DOHH2 (cell line): ENCODE measurements around the gene CTBP1.
A peak's percentile ranks its signal among the peaks of the same experiment; 100 is the strongest.

Experiments
- EZH2phosphoT487 ChIP-seq: fragments of 200-600 bp; sonication (generic); IDR thresholded peaks from 2 replicates; pipeline ENCODE4 v1.6.1; 2017; ENCODE audit warnings: borderline replicate concordance, mild to moderate bottlenecking, antibody characterized with exemption, low read length, moderate library complexity, mixed read lengths
- TF ChIP-seq, protein P1 (sequence below): fragments of 200-600 bp; sonication (generic); IDR thresholded peaks from one replicate; pipeline ENCODE4 v1.5.1; 2014; ENCODE audit warnings: antibody characterized with exemption, mild to moderate bottlenecking, low read depth, low read length; ENCODE audit not compliant: poor library complexity, severe bottlenecking

- TF ChIP-seq, protein P1, sequence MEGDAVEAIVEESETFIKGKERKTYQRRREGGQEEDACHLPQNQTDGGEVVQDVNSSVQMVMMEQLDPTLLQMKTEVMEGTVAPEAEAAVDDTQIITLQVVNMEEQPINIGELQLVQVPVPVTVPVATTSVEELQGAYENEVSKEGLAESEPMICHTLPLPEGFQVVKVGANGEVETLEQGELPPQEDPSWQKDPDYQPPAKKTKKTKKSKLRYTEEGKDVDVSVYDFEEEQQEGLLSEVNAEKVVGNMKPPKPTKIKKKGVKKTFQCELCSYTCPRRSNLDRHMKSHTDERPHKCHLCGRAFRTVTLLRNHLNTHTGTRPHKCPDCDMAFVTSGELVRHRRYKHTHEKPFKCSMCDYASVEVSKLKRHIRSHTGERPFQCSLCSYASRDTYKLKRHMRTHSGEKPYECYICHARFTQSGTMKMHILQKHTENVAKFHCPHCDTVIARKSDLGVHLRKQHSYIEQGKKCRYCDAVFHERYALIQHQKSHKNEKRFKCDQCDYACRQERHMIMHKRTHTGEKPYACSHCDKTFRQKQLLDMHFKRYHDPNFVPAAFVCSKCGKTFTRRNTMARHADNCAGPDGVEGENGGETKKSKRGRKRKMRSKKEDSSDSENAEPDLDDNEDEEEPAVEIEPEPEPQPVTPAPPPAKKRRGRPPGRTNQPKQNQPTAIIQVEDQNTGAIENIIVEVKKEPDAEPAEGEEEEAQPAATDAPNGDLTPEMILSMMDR, result peak; percentile 92
- TF ChIP-seq EZH2phosphoT487, result no peak
Measured at GRCh38 chr4:1167244-1167949, 81.5 kb downstream of the CTBP1 start.
